Measurements from ENCODE around the gene PATJ.

- TF ChIP-seq POLR2A (IDR thresholded peaks at IDR 0.05; ENCODE audit: low read depth, low read length) (no peak), TAF1 (IDR thresholded peaks at IDR 0.05; ENCODE audit: low read depth, low read length) (no peak)
These were observed 365.6 kb downstream of the PATJ start for GRCh38 chr1:62107923-62108322.
